Measurements from ENCODE around the gene SLC35F5.
"Not testable (repeated sequence)": the region's sequence is repeated elsewhere in the genome, so short reads cannot be mapped to it uniquely, and the experiment has no call there.

SLC35F5 gene, protein sequence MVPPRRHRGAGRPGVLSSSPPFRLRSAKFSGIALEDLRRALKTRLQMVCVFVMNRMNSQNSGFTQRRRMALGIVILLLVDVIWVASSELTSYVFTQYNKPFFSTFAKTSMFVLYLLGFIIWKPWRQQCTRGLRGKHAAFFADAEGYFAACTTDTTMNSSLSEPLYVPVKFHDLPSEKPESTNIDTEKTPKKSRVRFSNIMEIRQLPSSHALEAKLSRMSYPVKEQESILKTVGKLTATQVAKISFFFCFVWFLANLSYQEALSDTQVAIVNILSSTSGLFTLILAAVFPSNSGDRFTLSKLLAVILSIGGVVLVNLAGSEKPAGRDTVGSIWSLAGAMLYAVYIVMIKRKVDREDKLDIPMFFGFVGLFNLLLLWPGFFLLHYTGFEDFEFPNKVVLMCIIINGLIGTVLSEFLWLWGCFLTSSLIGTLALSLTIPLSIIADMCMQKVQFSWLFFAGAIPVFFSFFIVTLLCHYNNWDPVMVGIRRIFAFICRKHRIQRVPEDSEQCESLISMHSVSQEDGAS

DNA sequence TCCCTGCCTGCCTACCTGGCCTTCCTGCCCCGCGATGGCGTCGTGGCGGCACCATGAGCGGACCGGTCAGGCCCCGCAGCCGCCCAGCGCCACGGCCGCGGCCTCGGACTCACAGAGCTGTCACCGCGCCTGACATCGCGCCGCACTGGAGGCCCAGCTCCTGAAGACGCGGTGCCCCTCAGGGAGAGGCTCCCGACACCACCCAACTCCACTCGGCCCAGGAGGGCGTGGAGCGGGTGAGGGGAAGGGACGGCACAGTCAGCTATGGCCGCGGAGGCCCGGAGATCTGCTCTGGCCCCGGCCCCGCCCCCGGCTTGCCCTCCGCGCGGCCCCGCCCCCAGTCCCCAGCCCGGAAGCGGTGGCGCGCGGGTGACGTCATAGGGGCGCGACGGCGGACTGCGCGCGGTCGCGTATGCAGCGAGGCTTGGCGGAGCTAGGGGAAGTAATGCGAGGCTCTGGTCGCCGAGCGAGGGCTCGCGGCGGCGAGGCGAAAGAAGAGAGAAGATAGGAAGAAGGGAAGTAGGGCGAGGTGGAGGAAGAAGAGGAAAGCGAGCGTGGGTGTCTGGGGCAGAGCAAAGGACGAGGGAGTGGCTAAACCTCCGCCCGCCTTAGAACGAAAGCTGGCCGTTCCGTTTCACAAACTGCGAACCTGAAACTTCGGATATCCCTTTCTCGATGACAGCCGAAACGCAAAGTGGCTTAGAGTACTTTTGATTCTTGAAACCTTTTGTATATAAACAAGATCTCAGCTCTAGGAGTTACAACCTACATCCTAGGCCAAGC, at the start of gene SLC35F5:
TSS of gene SLC35F5 (minus strand) at position 288 of the 783 bp plus-strand sequence. CDS start at position 55, 233 bp downstream.
- DNase-seq (ENCODE audit: insufficient read length, low spot score) (peak; percentile 79), FAIRE-seq (peak; percentile 48)
- peak; percentile 91 for TF ChIP-seq POLR2A (IDR thresholded peaks at IDR 0.05; ENCODE audit: low read depth, low read length)

GRCh38 chr2:113799375-113799774, 42.9 kb upstream of the SLC35F5 start:
- FAIRE-seq (no peak), DNase-seq (ENCODE audit: insufficient read length, low spot score) (no peak)
- TF ChIP-seq POLR2A (IDR thresholded peaks at IDR 0.05; ENCODE audit: low read depth, low read length): no peak

GRCh38 chr2:113797237-113797636, 40.8 kb upstream of the SLC35F5 start:
- no peak for TF ChIP-seq POLR2A (IDR thresholded peaks at IDR 0.05; ENCODE audit: low read depth, low read length)
- FAIRE-seq: no peak
- DNase-seq (ENCODE audit: insufficient read length, low spot score): no peak

DNA sequence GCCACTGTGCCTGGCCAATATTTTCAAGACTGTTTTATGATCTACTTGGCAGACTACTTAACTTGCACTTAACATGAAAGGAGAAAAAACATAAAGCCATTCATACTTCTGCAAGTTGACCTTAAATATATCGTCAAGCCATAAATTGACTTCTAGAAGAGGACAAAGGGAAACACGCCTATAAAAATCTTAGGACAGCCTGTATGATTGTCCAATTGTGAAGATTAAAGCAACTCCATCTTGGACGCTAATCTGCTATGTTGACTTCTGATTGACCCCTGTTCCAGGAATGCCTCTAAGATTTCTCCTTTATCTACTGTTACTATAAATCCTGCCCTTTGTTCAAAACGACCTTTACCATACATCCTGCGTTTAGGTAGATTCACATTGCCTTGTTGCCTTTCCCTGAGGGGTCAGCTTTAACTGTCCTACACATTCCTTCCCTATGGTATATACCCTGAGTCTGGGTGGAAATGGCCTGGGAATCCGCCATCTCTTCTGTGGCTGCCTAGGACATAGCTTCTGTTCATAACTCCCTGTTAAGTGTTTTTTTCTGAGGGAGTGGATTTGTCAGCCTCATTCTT, 40.2 kb upstream of the SLC35F5 start:
- TF ChIP-seq POLR2A (IDR thresholded peaks at IDR 0.05; ENCODE audit: low read depth, low read length): no peak
- no peak for FAIRE-seq
- no peak for DNase-seq (ENCODE audit: insufficient read length, low spot score)

DNA sequence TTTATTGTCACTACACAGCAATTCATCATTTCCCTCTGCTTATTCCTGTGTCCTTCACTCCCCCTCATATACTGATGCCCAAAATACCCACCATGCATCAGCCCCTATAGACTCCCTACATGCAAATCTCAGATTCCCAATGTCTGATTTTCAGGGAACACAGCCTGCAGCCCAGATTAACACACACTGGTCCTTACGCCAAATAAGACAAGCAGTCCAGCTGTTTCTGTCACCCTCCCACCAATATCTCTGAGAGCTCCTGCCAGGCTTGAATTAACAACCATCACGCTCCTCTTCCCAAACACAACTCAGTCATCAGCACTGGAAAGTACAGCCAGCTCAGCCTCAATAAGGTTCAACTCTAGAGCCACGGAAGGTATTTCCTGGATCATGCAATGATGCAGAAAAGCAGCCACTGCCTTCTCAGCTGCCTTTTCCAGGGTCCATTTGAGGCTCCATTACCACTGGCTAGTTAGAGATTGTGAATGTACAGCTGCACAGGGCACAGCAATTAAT, 39.0 kb upstream of the SLC35F5 start:
- no peak for FAIRE-seq
- DNase-seq (ENCODE audit: insufficient read length, low spot score): no peak

DNA sequence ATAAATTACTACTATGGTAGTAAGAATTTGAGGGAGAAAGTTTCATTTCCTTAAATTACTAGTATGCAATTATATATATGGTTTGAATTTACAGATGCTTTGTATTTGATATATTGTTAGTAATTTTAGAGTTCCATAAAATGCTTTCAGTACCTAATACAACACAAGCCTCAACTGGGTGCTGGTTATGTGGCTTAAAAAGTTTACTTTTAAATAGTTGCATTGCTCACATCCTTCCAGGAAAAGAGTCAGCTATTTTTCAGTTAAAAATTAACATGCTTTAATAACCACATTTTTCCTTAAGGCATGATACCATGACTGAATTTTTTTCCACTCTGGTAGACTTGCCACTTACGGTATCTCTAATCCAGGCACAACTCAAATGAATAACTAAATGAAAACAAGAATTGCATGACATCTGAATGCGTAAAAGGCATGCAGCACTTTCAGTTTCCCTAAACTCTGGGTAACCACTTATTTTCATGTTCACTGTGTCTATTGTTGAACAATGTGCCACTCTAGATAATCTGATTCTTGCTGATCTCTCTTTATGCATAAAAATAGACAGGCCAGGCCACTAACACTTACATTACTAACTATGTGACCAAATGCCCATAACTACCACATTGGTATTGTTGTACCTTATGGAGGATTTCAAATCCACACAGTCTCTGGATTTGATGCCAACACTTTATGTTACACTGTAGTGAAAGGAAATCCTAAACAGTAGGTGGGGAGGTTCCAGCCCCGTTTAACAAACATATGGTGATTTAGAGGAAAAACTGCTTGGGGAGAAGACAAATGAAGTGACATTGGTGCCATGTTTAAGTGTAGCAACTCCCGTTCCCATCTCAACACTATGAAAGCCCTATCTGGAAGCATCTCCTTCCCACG, 35.5 kb upstream of the SLC35F5 start:
- FAIRE-seq: no peak
- no peak for DNase-seq (ENCODE audit: insufficient read length, low spot score)
- TF ChIP-seq POLR2A (IDR thresholded peaks at IDR 0.05; ENCODE audit: low read depth, low read length): no peak

More for the DNA sequence above, 39.0 kb upstream of the SLC35F5 start:
- TF ChIP-seq POLR2A (IDR thresholded peaks at IDR 0.05; ENCODE audit: low read depth, low read length): no peak

DNA sequence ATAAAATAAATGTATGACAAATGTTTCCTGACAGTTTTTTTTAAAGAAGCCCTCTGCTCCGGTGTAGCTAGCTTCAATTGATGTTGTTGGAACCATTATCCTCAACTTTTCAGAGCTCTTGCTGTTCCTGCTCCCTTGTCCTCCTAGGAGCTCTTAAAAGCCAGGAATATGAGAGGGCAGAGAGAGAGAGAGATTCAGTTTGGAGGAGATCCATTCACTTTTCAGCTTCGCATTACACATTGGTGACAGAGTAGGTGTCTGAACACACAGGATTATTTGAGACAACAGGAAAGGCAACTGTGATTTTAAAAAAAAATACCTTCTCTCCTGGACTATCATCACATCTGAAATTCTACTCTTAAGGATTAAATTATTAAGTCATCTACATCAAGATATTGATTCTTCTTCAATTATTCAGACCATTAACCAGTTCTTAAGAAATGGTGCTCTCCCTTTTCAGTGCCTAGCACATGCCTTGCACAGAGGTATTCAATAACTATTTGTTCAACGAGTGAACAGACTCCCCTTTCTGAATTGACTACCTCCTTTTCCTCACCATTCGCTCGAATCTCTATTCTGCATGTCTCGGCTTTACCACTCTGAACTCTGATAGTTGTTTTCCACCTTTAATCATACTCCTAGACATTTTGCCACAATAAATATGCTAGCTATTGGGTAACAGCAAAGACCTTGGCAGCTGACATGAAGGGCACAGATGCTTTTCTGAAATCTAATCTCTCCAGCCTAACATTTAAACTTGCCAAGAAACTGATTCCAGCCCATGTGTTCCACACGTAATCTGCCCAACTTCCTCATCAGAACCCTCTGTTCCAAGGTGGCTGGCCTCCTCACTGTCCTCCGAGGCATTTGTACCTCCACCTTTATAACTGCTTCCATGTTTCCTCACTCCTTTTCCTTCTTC, 28.6 kb upstream of the SLC35F5 start:
- no peak for TF ChIP-seq POLR2A (IDR thresholded peaks at IDR 0.05; ENCODE audit: low read depth, low read length)
- DNase-seq (ENCODE audit: insufficient read length, low spot score) (no peak), FAIRE-seq (no peak)

GRCh38 chr2:113780472-113780871, 24.0 kb upstream of the SLC35F5 start:
- DNase-seq (ENCODE audit: insufficient read length, low spot score) (no peak), FAIRE-seq (no peak)
- TF ChIP-seq POLR2A (IDR thresholded peaks at IDR 0.05; ENCODE audit: low read depth, low read length): no peak

DNA sequence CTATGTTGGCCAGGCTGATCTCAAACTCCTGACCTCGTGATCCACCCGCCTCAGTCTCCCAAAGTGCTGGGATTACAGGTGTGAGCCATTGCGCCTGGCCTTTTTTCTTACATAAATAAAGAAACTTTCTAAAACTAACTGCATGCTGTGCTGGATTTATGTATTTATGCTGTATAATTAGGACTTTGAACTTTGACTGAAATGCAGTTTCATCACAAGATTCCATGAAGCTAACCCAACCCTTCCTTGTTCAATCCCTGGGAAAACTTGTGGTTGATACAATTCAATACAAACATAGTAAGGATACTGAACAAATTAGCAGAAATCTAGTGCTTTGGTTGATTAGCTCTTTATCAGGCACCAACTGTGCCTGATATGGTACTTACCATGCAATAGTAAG, 20.9 kb upstream of the SLC35F5 start:
- FAIRE-seq (no peak), DNase-seq (ENCODE audit: insufficient read length, low spot score) (no peak)
- TF ChIP-seq POLR2A (IDR thresholded peaks at IDR 0.05; ENCODE audit: low read depth, low read length): no peak

- DNase-seq (ENCODE audit: insufficient read length, low spot score): no peak
- TF ChIP-seq POLR2A (IDR thresholded peaks at IDR 0.05; ENCODE audit: low read depth, low read length): no peak
- no peak for FAIRE-seq
These were observed 20.5 kb upstream of the SLC35F5 start for GRCh38 chr2:113776949-113777348.

DNA sequence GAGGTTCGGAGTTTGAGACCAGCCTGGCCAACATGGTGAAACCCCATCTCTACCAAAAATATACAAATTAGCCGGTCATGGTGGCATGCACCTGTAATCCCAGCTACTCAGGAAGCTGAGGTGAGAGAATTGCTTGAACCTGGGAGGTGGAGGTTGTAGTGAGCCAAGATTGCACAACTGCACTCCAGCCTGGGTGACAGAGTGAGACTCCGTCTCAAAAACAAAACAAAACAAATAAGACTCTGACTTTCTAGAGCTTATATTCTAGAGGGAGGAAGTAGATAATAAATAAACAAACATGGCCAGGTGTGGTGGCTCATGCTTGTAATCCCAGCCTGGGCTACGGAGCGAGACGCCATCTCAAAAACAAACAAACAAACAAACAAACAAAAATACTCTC, 18.2 kb upstream of the SLC35F5 start:
- not testable (repeated sequence) for DNase-seq (ENCODE audit: insufficient read length, low spot score); FAIRE-seq

- no peak for TF ChIP-seq POLR2A (IDR thresholded peaks at IDR 0.05; ENCODE audit: low read depth, low read length)
- DNase-seq (ENCODE audit: insufficient read length, low spot score) (no peak), FAIRE-seq (no peak)
These were observed 14.5 kb upstream of the SLC35F5 start for GRCh38 chr2:113770929-113771328.

Data from H54 (cell line).